ENCODE results near the gene LRBA.
A peak's percentile ranks its signal among the peaks of the same experiment; 100 is the strongest.
"Not testable (repeated sequence)": the region's sequence is repeated elsewhere in the genome, so short reads cannot be mapped to it uniquely, and the experiment has no call there.

Gene LRBA

GRCh38 chr4:150768497-150768896 is 246.6 kb downstream of the LRBA start:
- no peak overlapping the region for H3K4me3 ChIP-seq (replicated peaks; ENCODE audit: low read depth, low read length)
- no peak for TF ChIP-seq CTCF (IDR thresholded peaks at IDR 0.05; ENCODE audit: low read length, missing control alignments)
- no peak for DNase-seq (ENCODE audit: low read depth)

- no peak for TF ChIP-seq CTCF (IDR thresholded peaks at IDR 0.05; ENCODE audit: low read length, missing control alignments)
- DNase-seq (ENCODE audit: low read depth) = no peak
- no peak overlapping the region for H3K4me3 ChIP-seq (replicated peaks; ENCODE audit: low read depth, low read length)
Observed at GRCh38 chr4:150765216-150765615, 249.9 kb downstream of the LRBA start.

- DNase-seq (ENCODE audit: low read depth) = no peak
- H3K4me3 ChIP-seq (replicated peaks; ENCODE audit: low read depth, low read length) = no peak overlapping the region
- no peak for TF ChIP-seq CTCF (IDR thresholded peaks at IDR 0.05; ENCODE audit: low read length, missing control alignments)
Observed at GRCh38 chr4:150751648-150752047, 263.4 kb downstream of the LRBA start.

GRCh38 chr4:150750824-150751223 is 264.3 kb downstream of the LRBA start:
- no peak for TF ChIP-seq CTCF (IDR thresholded peaks at IDR 0.05; ENCODE audit: low read length, missing control alignments)
- no peak overlapping the region for H3K4me3 ChIP-seq (replicated peaks; ENCODE audit: low read depth, low read length)
- DNase-seq (ENCODE audit: low read depth) = no peak

- TF ChIP-seq CTCF (IDR thresholded peaks at IDR 0.05; ENCODE audit: low read length, missing control alignments) = no peak
- peak; percentile 48 for DNase-seq (ENCODE audit: low read depth)
- H3K4me3 ChIP-seq (replicated peaks; ENCODE audit: low read depth, low read length) = no peak overlapping the region
Observed at GRCh38 chr4:150746156-150746555, 268.9 kb downstream of the LRBA start.

GRCh38 chr4:150744570-150744969 is 270.5 kb downstream of the LRBA start:
- DNase-seq (ENCODE audit: low read depth) = no peak
- no peak overlapping the region for H3K4me3 ChIP-seq (replicated peaks; ENCODE audit: low read depth, low read length)
- no peak for TF ChIP-seq CTCF (IDR thresholded peaks at IDR 0.05; ENCODE audit: low read length, missing control alignments)

- no peak for TF ChIP-seq CTCF (IDR thresholded peaks at IDR 0.05; ENCODE audit: low read length, missing control alignments)
- no peak for DNase-seq (ENCODE audit: low read depth)
- no peak overlapping the region for H3K4me3 ChIP-seq (replicated peaks; ENCODE audit: low read depth, low read length)
Observed at GRCh38 chr4:150743564-150744342, 271.3 kb downstream of the LRBA start.

- DNase-seq (ENCODE audit: low read depth); H3K4me3 ChIP-seq (replicated peaks; ENCODE audit: low read depth, low read length): not testable (repeated sequence)
Observed at GRCh38 chr4:150742930-150743329, 272.2 kb downstream of the LRBA start.

Measured in fibroblast of pulmonary artery (primary cell).